NCI-H146 treated with DMSO at 0.1 percent for 48 hours (cell line): ENCODE data around the gene ASIC4.
A peak's percentile ranks its signal among the peaks of the same experiment; 100 is the strongest.

ENCODE experiments used
- DNase-seq: peaks from one replicate; lab custom pipeline; 2025; ENCODE audit not compliant: unreplicated experiment; lab: John Stamatoyannopoulos, UW

ASIC4 gene

GRCh38 chr2:219565130-219566080, 51.1 kb downstream of the ASIC4 start:
- DNase-seq: no peak

- DNase-seq: no peak
Measured at GRCh38 chr2:219566640-219567039, 52.4 kb downstream of the ASIC4 start.

GRCh38 chr2:219567131-219567530, 52.8 kb downstream of the ASIC4 start:
- no peak for DNase-seq

GRCh38 chr2:219567791-219568361, 53.6 kb downstream of the ASIC4 start:
- no peak for DNase-seq

- no peak for DNase-seq
Measured at GRCh38 chr2:219569041-219569440, 54.8 kb downstream of the ASIC4 start.

GRCh38 chr2:219569635-219570034, 55.4 kb downstream of the ASIC4 start:
- no peak for DNase-seq

GRCh38 chr2:219570194-219570923, 56.1 kb downstream of the ASIC4 start:
- no peak for DNase-seq

GRCh38 chr2:219570924-219571310, 56.6 kb downstream of the ASIC4 start:
- DNase-seq: no peak

GRCh38 chr2:219571311-219572236, 57.3 kb downstream of the ASIC4 start, which contains the start of gene OBSL1:
TSS of gene OBSL1 (minus strand) at chr2:219571539. CDS start at chr2:219571232, 307 bp downstream.
- peak; percentile 77 for DNase-seq

- DNase-seq: no peak
Measured at GRCh38 chr2:219572237-219573001, 58.1 kb downstream of the ASIC4 start, which contains the start of gene INHA. TSS of gene INHA (plus strand) at chr2:219572310. CDS start at chr2:219572375, 65 bp downstream.

GRCh38 chr2:219573166-219573565, 58.9 kb downstream of the ASIC4 start:
- peak; percentile 2 for DNase-seq

GRCh38 chr2:219574484-219575311, 60.4 kb downstream of the ASIC4 start:
- DNase-seq: no peak

- no peak for DNase-seq
Measured at GRCh38 chr2:219575566-219576504, 61.6 kb downstream of the ASIC4 start.

- peak; percentile 37 for DNase-seq
Measured at GRCh38 chr2:219576505-219577388, 62.5 kb downstream of the ASIC4 start.

GRCh38 chr2:219578811-219579613, 64.7 kb downstream of the ASIC4 start:
- DNase-seq: no peak

GRCh38 chr2:219581346-219581745, 67.1 kb downstream of the ASIC4 start:
- DNase-seq: no peak
